Breast epithelium (tissue), 3 donors: ENCODE results near the gene POMP.

Source experiments
- POLR2A ChIP-seq: fragments of 450-650 bp; IDR thresholded peaks from one replicate; pipeline ENCODE4 v1.6.1; 2016; ENCODE audit warnings: antibody characterized with exemption, mild to moderate bottlenecking, moderate library complexity
- POLR2AphosphoS5 ChIP-seq, 3 donors: sonication (generic); formaldehyde crosslinking; IDR thresholded peaks; one replicate each; pipeline ENCODE4 v1.6.1; 2017; ENCODE audit warnings: antibody characterized with exemption in 3 of 3
- TF ChIP-seq, protein P1 (sequence below), 3 donors: fragments of 450-650 bp; IDR thresholded peaks; one replicate each; pipeline ENCODE4 v1.5.1; 2016 to 2017; ENCODE audit warnings: antibody characterized with exemption in 3 of 3, mild to moderate bottlenecking in 3 of 3, moderate library complexity in 3 of 3

- TF ChIP-seq POLR2AphosphoS5 (IDR thresholded peaks at IDR 0.05) (no peak), POLR2A (no peak)
- TF ChIP-seq, protein P1, sequence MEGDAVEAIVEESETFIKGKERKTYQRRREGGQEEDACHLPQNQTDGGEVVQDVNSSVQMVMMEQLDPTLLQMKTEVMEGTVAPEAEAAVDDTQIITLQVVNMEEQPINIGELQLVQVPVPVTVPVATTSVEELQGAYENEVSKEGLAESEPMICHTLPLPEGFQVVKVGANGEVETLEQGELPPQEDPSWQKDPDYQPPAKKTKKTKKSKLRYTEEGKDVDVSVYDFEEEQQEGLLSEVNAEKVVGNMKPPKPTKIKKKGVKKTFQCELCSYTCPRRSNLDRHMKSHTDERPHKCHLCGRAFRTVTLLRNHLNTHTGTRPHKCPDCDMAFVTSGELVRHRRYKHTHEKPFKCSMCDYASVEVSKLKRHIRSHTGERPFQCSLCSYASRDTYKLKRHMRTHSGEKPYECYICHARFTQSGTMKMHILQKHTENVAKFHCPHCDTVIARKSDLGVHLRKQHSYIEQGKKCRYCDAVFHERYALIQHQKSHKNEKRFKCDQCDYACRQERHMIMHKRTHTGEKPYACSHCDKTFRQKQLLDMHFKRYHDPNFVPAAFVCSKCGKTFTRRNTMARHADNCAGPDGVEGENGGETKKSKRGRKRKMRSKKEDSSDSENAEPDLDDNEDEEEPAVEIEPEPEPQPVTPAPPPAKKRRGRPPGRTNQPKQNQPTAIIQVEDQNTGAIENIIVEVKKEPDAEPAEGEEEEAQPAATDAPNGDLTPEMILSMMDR (IDR thresholded peaks at IDR 0.05), result no peak
Observed at GRCh38 chr13:28697441-28697840, 38.5 kb downstream of the POMP start.
